NCI-H748 treated with DMSO at 0.1 percent for 48 hours (cell line): Measurements from ENCODE around the gene BCAN.
"Not testable (repeated sequence)": the region's sequence is repeated elsewhere in the genome, so short reads cannot be mapped to it uniquely, and the experiment has no call there.

Source experiments
- DNase-seq: peaks from one replicate; lab custom pipeline; 2025; lab: John Stamatoyannopoulos, UW

Gene BCAN

DNA sequence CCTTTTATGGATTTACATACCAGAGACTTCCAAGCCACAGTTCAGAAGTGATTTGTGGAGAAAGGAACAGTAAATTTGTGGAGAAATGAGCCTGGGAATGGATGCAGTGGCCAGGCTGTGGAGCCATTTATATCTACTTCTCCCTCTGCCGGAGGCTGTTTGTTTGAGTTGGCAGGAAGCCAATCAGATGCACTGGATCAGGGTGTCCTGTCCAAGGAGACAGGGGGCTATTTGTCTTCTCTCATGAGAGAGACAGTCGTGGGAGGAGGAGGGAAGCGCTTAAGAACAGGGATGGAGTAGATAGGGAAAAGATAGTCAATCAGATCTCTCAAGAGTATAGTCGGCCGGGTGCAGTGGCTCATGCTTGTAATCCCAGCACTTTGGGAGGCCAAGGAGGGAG is 25.5 kb upstream of the BCAN start:
- peak; percentile 9 for DNase-seq

DNA sequence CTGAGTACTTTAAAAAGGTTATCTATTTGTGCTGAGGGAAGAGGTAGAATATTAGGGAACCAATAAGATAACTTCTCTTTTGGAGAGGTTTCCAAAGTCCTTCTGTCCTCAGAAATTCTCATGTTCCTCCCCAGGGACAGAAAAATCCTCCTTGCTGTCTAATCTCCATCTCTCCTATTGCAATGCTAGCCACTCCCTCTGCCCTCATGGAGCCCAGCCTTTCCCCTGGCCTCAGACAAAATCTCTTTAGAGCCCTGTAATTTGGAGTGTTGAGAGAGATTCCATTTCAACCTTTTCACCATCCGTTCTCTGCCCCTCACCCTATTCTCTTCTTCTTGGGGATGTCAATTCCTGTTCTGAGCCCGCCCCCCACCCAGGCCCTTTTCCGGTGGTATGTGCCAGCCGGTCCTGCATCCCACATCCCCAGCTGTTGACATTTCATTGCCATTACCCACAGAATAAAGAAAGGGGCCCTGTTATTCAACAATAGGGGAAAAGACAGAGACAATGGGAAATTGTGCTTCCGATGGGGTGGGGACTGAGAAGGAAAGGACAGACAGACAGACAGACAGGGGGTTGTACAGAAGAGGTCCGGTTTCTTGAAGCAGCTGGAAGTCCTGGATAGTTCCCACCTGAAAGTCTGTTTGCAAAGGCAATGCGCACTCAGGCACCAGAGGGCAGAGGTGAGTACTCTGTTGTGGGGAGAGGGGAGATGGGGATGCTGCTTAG is 22.9 kb upstream of the BCAN start, which contains the start of gene HAPLN2:
TSS of gene HAPLN2 (plus strand) at position 563 of the 729 bp plus-strand sequence. CDS start 4,076 bp downstream, outside the sequence.
- no peak for DNase-seq

DNA sequence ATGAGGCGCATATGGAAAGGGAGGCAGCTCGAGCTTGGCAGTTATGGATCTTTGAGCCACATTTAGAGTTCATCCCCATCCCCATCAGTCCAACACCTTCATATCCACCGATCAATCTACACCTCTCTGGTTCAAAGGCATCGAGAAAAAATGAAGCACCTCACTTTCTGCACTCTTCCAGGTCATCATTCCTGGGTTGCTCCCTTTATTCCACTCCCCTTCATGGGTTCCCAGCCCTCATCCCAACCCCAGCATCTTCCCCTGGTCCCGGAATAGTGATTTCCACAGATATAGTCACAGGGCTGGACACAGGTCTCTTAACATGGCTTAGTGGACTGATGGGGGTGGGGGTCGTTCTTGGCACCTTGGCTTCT is 22.3 kb upstream of the BCAN start:
- no peak for DNase-seq

DNA sequence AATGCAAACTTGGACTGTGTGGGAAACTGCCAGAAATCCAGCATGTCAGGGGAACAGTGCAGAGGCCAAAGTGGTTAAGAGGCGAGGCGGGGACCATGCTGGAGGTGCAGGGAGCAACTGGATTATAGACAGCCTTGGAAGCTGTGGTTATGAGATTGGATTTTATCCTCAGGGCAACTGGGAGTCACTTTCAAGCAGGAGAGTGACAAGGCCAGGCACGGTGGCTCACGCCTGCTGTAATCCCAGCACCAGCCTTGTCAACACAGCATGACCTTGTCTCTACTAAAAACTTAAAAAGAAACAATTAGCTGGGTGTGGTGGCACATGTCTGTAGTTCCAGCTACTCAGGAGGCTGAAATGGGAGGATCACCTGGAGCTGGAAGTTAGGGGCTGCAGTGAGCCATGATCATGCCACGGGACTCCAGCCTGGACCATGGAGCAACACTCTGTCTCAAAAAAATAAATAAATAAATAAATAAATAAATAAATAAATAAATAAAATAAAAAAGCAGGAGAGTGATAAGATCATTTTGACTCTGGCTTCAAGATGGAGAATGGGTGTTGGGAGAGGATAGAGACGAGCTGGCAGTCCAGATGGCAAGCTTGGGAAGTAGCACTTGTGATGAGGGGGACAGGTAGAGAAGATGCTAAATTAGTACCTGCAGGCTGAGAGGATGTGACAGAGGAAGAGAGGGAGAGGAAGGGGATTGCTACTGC is 19.2 kb upstream of the BCAN start:
- DNase-seq = no peak

DNA sequence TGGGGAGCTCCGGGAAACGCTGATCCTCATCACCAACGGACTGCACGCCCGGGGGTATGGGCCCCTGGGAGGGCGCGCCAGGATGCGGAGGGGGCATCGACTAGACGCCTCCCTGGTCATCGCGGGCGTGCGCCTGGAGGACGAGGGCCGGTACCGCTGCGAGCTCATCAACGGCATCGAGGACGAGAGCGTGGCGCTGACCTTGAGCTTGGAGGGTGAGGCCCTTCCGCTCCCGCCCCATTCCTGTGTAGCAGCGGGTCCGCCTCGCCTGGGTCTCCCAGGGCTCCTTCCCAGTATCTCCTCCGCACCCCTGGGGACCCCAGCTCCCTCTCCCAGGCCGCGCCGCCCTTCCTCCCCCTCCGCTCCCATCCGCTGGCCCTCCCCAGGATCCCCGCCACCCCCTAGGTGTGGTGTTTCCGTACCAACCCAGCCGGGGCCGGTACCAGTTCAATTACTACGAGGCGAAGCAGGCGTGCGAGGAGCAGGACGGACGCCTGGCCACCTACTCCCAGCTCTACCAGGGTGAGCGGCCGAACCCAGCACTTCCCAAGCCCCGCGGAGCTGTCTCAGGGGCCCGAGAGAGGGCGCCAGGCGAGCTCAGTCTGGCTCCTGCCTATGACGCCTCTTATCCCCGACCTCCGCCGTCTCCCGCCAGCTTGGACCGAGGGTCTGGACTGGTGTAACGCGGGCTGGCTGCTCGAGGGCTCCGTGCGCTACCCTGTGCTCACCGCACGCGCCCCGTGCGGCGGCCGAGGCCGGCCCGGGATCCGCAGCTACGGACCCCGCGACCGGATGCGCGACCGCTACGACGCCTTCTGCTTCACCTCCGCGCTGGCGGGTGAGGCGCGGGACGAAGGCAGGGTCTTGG is 17.7 kb upstream of the BCAN start:
- peak; percentile 24 for DNase-seq

DNA sequence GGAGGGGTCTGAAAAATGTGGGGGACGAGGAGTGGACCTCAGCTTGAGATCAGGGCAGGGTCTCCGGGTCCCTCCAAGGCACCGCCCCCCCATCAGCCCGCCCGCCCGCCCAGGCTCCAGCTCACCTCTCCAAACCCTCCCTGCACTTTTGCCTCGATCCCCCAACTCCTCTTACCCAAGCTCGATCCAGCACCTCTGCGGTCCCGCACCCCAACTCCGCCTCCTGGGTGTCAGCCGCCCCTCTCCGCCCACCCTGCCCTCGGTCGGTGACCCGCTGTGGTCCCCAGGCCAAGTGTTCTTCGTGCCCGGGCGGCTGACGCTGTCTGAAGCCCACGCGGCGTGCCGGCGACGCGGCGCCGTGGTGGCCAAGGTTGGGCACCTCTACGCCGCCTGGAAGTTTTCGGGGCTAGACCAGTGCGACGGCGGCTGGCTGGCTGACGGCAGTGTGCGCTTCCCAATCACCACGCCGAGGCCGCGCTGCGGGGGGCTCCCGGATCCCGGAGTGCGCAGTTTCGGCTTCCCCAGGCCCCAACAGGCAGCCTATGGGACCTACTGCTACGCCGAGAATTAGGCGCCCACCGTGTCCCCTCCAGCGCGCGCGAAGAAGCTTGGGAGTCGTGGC is 17.0 kb upstream of the BCAN start:
- DNase-seq = no peak

DNA sequence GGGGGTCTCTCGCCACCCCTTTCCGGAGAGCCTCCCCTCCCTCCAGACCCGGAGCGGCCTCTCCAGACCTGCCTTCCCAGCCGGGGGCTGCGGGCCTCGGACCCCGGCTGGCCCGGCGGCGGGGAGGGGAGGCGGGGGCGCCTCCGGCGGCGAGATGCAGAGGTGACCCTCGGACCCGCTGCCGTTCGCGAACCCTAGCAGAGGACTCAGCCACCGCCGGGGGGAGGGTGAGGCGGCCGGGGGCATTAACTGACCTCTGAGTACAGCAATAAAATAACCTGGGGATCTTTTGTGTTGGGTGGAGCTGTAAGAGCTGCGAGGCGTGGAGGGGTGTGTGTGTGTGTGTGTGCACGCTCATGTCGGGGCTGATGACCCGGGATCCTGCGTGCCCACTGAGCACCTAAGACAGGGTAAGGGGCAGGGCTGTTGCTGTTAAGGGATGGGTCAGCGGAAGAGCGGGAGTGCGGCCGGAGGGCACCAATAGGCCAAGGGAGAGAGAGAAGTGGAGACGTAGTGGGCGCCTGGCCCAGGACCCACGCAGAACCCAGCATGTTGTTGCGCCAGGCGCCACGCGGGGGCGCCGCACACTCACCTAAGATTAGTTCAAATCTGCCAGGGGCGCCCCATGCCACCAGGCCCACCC is 16.4 kb upstream of the BCAN start:
- peak; percentile 26 for DNase-seq

DNA sequence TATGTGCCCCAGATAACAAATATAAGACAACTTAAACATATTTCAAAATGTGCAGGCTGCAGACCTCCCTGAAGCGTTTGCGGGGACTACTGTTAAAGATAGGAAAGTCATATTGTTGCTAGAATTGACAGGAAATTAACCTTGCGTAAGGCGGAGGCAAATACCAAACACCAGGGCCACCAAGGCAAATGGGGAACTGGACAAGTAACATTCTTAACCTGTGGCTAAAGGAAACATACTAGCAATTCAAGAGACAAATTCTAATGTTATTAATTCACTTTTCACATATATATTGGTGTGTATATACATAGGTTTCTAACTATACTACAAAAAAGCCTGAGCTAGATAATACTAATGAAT is 15.9 kb upstream of the BCAN start:
- no peak for DNase-seq

DNA sequence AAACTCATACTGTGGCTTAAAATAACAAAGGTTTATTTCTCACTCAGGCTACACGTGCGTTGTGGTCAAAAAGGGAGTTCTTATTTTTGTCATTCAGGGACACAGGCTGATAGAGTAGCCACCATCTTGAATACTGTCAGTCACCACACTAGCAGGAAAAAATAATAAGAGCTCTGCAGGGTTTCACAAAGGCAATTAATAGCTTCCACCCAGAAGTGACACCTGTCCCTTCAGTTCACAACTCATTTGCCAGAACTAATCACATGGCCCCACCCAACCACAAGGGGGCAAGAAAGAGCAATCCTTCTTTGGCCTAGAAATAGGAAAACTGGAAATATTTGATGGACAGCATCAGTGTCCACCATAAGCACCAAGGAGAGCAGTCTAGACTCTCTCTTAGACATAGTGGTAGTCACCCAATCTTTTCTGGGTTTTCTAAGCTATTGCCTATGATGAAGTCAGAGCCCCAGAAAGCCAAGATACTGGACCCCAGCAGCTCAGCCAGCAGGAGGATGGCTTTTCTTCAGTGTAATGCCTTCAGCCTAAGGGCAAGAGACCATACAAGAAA is 14.5 kb upstream of the BCAN start:
- DNase-seq = peak; percentile 6

DNA sequence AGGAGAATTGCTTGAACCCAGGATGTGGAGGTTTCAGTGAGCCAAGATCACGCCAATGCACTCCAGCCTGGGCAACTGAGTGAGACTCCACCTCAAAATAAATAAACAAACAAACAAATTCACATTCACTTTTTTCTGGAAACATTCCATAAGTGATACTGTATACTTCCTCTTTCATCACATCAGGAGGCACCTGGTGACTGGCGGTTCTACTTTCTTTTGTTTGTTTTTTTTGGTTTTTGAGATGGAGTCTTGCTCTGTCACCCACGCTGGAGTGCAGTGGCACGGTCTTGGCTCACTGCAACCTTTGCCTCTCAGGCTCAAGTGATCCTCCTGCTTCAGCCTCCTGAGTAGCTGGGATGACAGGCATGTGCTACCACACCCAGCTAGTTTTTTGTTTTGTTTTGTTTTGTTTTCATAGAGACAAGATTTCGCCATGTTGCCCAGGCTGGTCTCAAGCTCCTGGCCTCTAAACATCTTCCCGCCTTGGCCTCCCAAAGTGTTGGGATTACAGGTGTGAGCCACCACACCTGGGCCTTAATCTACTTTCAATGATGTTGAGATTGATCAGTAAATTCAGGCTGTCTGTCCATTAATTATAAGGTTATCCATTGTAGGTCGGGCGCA is 12.0 kb upstream of the BCAN start:
- DNase-seq = no peak

DNA sequence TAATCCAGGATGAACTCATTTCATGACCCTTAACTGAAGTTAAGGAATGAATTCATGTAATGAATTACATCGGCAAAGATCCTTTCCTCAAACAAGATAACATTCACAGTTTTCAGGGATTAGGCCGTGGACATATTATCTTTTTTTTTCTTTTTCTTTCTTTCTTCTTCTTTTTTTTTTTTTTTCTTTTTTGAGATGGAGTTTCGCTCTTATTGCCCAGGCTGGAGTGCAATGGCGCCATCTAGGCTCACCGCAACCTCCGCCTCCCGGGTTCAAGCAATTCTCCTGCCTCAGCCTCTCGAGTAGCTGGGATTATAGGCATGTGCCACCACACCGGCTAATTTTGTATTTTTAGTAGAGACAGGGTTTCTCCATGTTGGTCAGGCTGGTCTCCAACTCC is 10.8 kb upstream of the BCAN start:
- DNase-seq = not testable (repeated sequence)

DNA sequence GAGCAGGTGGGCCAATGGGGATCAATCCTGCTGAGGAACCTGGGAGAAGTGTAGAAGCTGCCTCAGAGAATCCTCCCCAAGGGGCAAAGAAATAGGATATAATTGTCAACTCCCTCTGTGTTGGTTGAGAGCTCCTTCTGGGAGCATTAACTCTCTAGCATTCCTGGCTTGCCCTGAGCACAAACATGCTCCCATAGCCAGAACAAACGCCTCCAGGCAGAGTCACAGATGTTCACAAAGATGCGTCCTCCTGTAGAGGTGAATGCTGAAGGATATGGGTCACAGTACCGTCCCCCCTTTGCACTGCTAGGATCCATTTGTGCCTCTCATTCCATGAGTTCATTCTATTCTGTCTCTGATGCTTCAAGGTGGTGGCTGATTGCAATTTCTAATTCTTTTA is 9.6 kb upstream of the BCAN start:
- DNase-seq = no peak

DNA sequence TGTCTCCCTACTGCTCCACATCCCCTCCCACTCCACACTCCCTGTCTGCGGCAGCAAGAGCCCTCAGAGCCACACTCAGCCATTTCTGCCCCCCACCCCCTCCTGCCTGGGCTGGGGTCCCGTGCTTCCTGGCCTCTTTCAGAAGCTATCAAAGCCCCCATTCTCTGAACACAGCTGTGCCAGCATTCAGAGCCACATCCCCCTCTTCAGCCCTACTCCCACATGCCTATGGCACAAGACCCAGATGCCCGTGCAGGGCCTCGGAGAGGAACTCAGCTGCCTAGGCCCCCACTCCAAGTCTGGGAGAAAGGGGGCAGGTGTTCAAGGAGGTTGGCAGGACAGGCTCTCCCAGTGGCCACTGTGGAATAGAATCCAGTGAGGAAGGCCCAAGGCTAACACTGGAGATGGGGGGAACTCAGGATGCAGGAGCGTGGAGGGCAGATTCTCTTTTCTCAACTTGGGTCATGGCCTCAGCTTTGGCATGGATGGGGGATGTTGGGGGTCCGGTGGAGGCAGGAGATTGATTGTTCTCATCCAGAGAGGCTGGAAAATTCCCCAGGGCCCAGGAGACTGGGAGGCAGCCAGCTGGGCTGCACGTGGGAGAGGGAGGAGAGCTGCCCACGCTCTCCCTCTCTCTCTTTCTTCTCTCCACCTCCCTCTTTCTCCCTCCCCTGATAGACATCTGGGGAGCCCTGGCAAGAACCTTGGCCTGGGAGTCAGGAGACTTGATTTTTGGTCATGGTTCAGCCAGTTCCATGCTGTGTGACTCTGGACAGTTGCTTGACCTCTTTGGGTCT is 3.5 kb upstream of the BCAN start:
- DNase-seq = no peak

DNA sequence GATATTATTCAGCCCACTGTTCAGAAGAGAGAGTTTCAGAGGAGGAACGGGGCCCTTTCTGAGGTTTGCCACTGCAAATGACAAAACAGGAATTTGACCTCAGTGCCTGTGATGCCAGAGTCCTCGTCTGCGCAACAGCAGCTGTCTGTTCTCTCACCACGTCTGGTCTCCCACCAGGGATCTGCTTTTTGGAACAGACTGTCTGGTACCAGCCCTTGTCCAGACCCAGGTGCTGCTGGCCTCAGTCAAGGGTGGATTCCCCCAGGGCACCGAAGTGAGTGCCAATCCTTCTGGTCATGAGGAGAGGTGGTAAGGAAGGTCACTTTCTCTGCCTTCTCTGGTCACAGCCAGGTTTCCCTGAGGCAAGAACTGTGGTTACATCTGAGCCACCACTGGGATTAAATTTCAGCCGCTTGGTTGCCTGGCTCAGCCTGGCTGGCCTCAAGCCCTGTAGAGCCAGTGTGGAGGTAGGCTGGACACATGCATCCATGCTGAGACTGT is 2.3 kb upstream of the BCAN start:
- DNase-seq = no peak

DNA sequence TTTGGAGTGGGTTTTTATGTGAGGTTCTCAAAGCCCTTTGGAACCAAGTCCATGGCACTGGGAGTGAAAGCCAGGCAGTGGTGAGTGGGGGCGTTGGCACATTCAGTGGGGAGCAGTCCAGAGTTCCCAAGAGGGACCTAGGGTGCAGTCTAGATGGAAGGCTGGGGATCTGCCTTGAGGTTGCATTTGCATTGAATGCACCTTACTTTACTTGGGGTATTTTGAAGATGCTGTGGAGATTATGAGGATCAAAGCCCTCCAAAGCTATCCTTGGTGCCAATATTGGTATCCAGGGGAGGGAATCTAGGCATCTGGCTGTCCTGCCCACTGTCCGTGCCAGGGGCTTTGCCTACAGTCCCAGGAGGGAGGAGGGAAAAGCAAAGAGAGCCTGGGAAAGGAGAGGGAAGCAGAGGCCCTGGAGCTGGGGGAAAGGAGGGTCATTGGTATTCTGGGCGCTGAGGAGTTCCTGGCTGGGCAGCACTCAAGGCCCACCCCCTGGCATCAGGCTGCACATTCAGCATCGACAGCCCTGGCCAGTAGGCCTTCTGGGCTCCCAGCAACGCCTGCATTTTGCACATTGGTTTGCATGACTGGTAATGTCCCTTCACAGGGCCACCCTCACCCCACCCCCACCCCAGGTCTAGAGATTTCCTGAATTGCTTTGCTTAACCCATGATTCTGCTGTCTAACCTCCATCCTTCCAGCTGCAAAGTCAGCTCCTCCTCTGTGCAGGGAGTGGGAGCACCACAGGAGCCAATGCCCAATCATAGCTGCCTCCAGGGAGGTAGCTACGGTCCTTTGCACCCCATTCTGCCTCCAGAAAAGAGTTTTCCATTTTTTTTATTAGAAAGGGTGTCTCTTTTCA is 843 bp upstream of the BCAN start:
- no peak for DNase-seq

DNA sequence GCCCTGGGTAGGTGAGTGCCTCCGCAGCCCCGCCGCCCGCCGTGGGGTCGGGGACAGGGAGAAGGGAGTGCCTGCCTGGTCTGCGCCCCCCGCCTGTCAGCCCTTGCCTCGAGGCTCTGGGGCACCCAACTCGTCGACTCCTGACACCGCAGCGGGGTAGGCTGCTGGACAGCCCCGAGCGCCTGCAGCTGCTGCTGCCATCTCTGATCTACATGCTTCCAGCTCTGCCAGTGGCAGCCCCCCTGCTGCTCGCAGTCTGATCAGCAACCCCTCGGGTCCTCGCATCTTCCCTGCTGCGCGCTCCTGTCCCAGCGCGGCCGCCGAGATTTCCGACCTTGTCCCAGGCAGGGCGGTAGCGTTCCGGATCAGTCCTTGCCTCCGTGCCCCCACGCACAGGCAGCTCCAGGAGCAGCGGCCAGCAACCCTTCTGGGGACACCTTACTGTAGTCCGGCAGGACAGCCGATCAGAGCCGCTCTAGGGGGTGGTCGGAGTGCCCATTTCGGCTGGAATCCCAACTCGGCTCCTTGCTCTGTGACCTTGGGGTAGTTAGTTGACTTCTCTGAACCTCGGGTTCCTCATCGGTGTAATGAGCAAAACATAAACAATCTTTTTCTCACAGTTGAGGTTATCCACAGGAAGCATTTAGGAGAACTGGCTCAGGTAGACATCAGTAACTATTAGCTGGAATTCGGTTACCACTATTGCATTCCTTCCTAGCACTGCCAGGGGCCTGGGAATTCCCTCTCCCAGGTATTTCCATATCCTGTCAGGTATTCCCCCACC is 540 bp downstream of the BCAN start:
- DNase-seq = no peak

DNA sequence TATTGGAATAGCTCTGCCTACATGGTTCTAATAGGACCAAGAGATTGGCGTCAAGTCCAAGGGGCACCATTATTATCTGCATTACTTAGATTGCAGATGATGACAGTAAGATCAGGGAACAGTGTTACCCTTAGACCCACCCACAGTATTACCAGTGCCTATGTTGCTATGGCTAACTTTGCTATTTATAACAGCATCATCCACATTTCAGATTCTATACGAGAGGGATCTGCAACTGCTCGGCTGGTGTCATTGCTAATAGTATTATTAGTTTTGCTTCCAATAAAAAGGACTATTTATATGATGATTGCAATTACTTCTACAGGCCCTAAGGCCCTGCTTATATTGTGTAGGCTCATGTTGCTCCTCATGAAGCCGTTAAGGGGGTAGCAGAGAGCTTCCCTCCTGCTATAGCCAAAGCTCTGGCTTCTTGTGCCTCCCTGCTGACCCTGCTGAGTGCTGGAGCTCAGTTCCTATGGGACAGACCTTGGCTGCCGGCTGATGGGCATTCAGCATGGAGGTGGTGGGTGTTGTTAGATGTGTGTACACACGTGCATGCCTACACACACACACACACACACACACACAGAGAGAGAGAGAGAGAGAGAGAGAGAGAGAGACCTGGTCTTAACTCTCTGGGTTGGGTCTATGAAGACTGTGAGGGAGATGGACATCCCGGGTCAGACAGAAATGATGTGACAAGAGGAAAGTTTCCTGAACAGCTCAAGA is 1.3 kb downstream of the BCAN start:
- DNase-seq = no peak

DNA sequence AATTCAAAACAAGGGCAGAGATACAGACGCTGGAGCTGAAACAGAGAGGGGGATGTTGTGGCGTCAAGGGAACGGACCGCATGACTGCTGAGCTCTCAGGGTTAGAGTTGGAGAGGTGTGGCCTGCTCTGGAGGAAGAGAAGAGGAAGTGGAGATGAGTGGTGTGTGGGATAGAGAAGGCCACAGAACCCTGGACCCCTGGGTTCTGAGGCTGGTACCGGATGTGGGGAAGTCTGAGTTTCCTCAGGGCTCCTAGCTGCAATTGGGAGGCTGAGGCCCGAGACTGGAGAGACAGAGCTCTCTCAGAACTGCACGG is 1.8 kb downstream of the BCAN start:
- no peak for DNase-seq
